ENCODE data around the gene FBXO28. TPM values are rescaled to one million over a fixed set of nuclear protein-coding genes. Genes with fewer than 3 reads are reported as not detected.

Gene FBXO28
- polyA plus RNA-seq, 1 donor from 2014 or later, result 20.3 TPM

DNA sequence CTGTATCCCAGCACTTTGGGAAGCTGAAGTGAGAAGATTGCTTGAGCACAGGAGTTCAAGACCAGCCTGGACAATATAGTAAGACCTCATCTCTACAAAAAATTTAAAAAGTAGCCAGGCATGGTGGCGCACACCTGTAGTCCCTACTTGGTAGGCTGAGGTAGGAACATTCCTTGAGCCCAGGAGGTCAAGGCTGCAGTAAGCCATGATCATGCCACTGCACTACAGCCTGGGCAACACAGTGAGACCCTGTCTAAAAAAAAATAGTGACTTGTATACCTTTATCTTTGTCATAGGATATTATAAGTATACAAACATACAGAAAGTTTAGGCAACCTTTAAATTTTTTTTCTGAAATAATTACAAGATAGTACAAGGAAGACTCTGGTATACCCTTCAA, 3.9 kb upstream of the FBXO28 start:
- H3K79me2 ChIP-seq (replicated peaks; ENCODE audit: insufficient read depth, low read length), result peaks cover 10% of the 10 kb centered on the region
- H3K27ac ChIP-seq (ENCODE audit: low read length), result no peak overlapping the region

DNA sequence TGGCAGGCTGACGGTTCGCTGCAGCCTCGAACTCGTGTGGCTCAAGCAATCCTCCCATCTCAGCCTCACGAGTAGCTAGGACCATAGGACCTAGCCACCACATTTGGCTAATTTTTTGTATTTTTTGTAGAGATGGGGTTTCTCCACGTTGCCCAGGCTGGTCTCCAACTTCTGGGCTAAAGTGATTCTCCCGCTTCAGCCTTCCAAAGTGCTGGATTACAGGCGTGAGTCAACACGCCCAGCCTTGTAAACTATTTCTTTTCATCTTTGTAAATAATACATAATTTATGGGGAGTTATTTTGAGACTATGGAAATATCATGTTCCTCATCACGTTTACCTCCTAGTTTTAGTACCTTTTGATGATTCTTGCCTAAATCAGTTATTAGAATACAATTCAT, 906 bp upstream of the FBXO28 start:
- peaks cover 3% of the 10 kb centered on the region for H4K20me1 ChIP-seq (ENCODE audit: insufficient read depth)
- no peak overlapping the region for H3K4me2 ChIP-seq (ENCODE audit: low read length)
- H3K36me3 ChIP-seq (ENCODE audit: insufficient read depth, low read length), result no peaks in the 10 kb centered on the region
- peaks cover 39% of the 10 kb centered on the region for H3K79me2 ChIP-seq (replicated peaks; ENCODE audit: insufficient read depth, low read length)
- no peaks in the 10 kb centered on the region for H3F3A ChIP-seq (ENCODE audit: insufficient read depth, low read length, poor library complexity, severe bottlenecking)
- no peak overlapping the region for H2AFZ ChIP-seq (ENCODE audit: low read depth, low read length)
- no peak overlapping the region for H3K9ac ChIP-seq (ENCODE audit: low read length)
- no peaks in the 10 kb centered on the region for H3K9me3 ChIP-seq (ENCODE audit: low read length)
- no peaks in the 10 kb centered on the region for H3K9me2 ChIP-seq (ENCODE audit: insufficient read depth, low read length)
- no peaks in the 10 kb centered on the region for H3K27me3 ChIP-seq (ENCODE audit: insufficient read depth, low read depth, low read length)
- H3K27ac ChIP-seq (ENCODE audit: low read length), result peak overlapping the region; percentile 85
- TF ChIP-seq EP300 (conservative IDR thresholded peaks at IDR 0.05; ENCODE audit: poor library complexity, severe bottlenecking) (no peak), EZH2 (IDR thresholded peaks at IDR 0.05; ENCODE audit: borderline replicate concordance, insufficient read depth, low read length, poor library complexity, severe bottlenecking) (no peak), POLR2AphosphoS5 (IDR thresholded peaks at IDR 0.05) (no peak), TAF1 (IDR thresholded peaks at IDR 0.05; ENCODE audit: low read depth) (no peak), SMC3 (conservative IDR thresholded peaks at IDR 0.05; ENCODE audit: poor library complexity) (no peak), RAD21 (conservative IDR thresholded peaks at IDR 0.05) (no peak), MXI1 (conservative IDR thresholded peaks at IDR 0.05; ENCODE audit: poor library complexity, severe bottlenecking) (no peak)
- TF ChIP-seq, protein P1, sequence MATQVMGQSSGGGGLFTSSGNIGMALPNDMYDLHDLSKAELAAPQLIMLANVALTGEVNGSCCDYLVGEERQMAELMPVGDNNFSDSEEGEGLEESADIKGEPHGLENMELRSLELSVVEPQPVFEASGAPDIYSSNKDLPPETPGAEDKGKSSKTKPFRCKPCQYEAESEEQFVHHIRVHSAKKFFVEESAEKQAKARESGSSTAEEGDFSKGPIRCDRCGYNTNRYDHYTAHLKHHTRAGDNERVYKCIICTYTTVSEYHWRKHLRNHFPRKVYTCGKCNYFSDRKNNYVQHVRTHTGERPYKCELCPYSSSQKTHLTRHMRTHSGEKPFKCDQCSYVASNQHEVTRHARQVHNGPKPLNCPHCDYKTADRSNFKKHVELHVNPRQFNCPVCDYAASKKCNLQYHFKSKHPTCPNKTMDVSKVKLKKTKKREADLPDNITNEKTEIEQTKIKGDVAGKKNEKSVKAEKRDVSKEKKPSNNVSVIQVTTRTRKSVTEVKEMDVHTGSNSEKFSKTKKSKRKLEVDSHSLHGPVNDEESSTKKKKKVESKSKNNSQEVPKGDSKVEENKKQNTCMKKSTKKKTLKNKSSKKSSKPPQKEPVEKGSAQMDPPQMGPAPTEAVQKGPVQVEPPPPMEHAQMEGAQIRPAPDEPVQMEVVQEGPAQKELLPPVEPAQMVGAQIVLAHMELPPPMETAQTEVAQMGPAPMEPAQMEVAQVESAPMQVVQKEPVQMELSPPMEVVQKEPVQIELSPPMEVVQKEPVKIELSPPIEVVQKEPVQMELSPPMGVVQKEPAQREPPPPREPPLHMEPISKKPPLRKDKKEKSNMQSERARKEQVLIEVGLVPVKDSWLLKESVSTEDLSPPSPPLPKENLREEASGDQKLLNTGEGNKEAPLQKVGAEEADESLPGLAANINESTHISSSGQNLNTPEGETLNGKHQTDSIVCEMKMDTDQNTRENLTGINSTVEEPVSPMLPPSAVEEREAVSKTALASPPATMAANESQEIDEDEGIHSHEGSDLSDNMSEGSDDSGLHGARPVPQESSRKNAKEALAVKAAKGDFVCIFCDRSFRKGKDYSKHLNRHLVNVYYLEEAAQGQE (IDR thresholded peaks at IDR 0.05; ENCODE audit: borderline replicate concordance), result no peak
- TF ChIP-seq, protein P2, sequence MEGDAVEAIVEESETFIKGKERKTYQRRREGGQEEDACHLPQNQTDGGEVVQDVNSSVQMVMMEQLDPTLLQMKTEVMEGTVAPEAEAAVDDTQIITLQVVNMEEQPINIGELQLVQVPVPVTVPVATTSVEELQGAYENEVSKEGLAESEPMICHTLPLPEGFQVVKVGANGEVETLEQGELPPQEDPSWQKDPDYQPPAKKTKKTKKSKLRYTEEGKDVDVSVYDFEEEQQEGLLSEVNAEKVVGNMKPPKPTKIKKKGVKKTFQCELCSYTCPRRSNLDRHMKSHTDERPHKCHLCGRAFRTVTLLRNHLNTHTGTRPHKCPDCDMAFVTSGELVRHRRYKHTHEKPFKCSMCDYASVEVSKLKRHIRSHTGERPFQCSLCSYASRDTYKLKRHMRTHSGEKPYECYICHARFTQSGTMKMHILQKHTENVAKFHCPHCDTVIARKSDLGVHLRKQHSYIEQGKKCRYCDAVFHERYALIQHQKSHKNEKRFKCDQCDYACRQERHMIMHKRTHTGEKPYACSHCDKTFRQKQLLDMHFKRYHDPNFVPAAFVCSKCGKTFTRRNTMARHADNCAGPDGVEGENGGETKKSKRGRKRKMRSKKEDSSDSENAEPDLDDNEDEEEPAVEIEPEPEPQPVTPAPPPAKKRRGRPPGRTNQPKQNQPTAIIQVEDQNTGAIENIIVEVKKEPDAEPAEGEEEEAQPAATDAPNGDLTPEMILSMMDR (IDR thresholded peaks at IDR 0.05; ENCODE audit: poor library complexity, severe bottlenecking), result no peak
- H3K4me3 ChIP-seq (ENCODE audit: low read length), result no peak overlapping the region

More for the DNA sequence above, 3.9 kb upstream of the FBXO28 start:
- Histone ChIP-seq H3F3A (ENCODE audit: insufficient read depth, low read length, poor library complexity, severe bottlenecking) (no peaks in the 10 kb centered on the region), H3K4me3 (ENCODE audit: low read length) (no peak overlapping the region), H3K9me2 (ENCODE audit: insufficient read depth, low read length) (no peaks in the 10 kb centered on the region), H3K36me3 (ENCODE audit: insufficient read depth, low read length) (no peaks in the 10 kb centered on the region), H3K9ac (ENCODE audit: low read length) (no peak overlapping the region), H4K20me1 (ENCODE audit: insufficient read depth) (no peaks in the 10 kb centered on the region), H3K27me3 (ENCODE audit: insufficient read depth, low read depth, low read length) (no peaks in the 10 kb centered on the region), H3K4me2 (ENCODE audit: low read length) (no peak overlapping the region), H3K9me3 (ENCODE audit: low read length) (no peaks in the 10 kb centered on the region), H2AFZ (ENCODE audit: low read depth, low read length) (no peak overlapping the region)
- no peak for TF ChIP-seq RAD21 (conservative IDR thresholded peaks at IDR 0.05)
- no peak for TF ChIP-seq EP300 (conservative IDR thresholded peaks at IDR 0.05; ENCODE audit: poor library complexity, severe bottlenecking)
- TF ChIP-seq, protein P2 (IDR thresholded peaks at IDR 0.05; ENCODE audit: poor library complexity, severe bottlenecking), result no peak
- TF ChIP-seq SMC3 (conservative IDR thresholded peaks at IDR 0.05; ENCODE audit: poor library complexity), result no peak
- TF ChIP-seq, protein P1 (IDR thresholded peaks at IDR 0.05; ENCODE audit: borderline replicate concordance), result no peak
- no peak for TF ChIP-seq TAF1 (IDR thresholded peaks at IDR 0.05; ENCODE audit: low read depth)
- TF ChIP-seq EZH2 (IDR thresholded peaks at IDR 0.05; ENCODE audit: borderline replicate concordance, insufficient read depth, low read length, poor library complexity, severe bottlenecking), result no peak
- no peak for TF ChIP-seq MXI1 (conservative IDR thresholded peaks at IDR 0.05; ENCODE audit: poor library complexity, severe bottlenecking)
- no peak for TF ChIP-seq POLR2AphosphoS5 (IDR thresholded peaks at IDR 0.05)
